Measurements from ENCODE around the gene GMPPB. TPM values are rescaled to one million over a fixed set of nuclear protein-coding genes. Genes with fewer than 3 reads are reported as not detected.

The GMPPB gene
- total RNA-seq, 1 experiment from 2014 or later = 28.0 TPM

DNA sequence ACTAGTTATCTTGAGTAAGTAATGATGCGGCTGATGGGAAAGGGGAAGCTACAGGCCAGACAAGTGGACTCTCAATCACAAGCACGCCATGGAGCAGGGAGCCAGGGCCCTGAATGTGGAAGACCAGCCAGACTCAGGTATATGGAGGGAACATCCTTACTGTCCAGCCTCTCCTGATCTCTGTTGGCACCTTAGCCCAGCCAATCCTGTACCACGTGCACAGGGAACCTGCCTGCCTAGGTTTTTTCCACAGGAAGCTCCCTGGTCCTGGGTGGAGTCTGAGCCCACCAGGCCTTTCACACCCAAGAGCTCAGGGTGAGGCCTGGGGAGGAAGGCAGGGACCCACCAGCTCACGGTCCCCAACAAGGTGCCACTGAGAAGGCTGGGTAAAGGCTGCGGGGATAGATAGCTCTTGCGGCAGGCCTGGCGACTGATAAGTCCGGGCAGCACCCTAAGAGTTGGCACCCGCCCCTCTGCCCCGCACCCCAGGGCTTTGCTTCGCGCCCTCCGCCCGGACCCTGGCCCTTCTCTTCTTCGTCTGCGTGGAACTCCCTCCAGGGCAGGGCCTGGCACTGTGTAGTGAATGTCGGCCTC lies 50.5 kb downstream of the GMPPB start:
- POLR2A ChIA-PET = interaction anchor here (2.8 kb wide), 1 partner anchor 133 kb away, joined by 27 read pairs; no protein-coding TSS in a partner anchor
- no peak for DNase-seq (ENCODE audit: low spot score)
- no peak for TF ChIP-seq JAZF1 (CRISPR knock-in tag; IDR thresholded peaks at IDR 0.05)
- TF ChIP-seq GABPB1 (CRISPR knock-in tag; IDR thresholded peaks at IDR 0.05) = no peak
- no peak for TF ChIP-seq CBFB (CRISPR knock-in tag; IDR thresholded peaks at IDR 0.05; ENCODE audit: low read depth)
- peak; percentile 70; the same call in 1 of the 2 replicates for TF ChIP-seq NR1H2 (CRISPR knock-in tag; IDR thresholded peaks at IDR 0.05)
- TF ChIP-seq, protein P1, sequence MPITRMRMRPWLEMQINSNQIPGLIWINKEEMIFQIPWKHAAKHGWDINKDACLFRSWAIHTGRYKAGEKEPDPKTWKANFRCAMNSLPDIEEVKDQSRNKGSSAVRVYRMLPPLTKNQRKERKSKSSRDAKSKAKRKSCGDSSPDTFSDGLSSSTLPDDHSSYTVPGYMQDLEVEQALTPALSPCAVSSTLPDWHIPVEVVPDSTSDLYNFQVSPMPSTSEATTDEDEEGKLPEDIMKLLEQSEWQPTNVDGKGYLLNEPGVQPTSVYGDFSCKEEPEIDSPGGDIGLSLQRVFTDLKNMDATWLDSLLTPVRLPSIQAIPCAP (CRISPR knock-in tag; IDR thresholded peaks at IDR 0.05) = no peak
- no peak for TF ChIP-seq OVOL2 (CRISPR knock-in tag; IDR thresholded peaks at IDR 0.05; ENCODE audit: borderline replicate concordance)
- TF ChIP-seq RELA (CRISPR knock-in tag; IDR thresholded peaks at IDR 0.05; ENCODE audit: borderline replicate concordance) = no peak
- TF ChIP-seq FOXP1 (CRISPR knock-in tag; IDR thresholded peaks at IDR 0.05; ENCODE audit: borderline replicate concordance) = 0 out of 2 replicates have a peak, but pooled peaks have one; percentile 28
- TF ChIP-seq, protein P2, sequence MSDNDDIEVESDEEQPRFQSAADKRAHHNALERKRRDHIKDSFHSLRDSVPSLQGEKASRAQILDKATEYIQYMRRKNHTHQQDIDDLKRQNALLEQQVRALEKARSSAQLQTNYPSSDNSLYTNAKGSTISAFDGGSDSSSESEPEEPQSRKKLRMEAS (CRISPR knock-in tag; IDR thresholded peaks at IDR 0.05) = no peak; the same call in 1 of the 2 replicates
- TF ChIP-seq IRF2 (CRISPR knock-in tag; IDR thresholded peaks at IDR 0.05; ENCODE audit: borderline replicate concordance, low read depth) = no peak
- 0 out of 2 replicates have a peak, but pooled peaks have one; percentile 60 for TF ChIP-seq ESRRA (CRISPR knock-in tag; IDR thresholded peaks at IDR 0.05; ENCODE audit: borderline replicate concordance)
- no peak for TF ChIP-seq ZNF263 (CRISPR knock-in tag; IDR thresholded peaks at IDR 0.05; ENCODE audit: low read depth)
- TF ChIP-seq, protein P3, sequence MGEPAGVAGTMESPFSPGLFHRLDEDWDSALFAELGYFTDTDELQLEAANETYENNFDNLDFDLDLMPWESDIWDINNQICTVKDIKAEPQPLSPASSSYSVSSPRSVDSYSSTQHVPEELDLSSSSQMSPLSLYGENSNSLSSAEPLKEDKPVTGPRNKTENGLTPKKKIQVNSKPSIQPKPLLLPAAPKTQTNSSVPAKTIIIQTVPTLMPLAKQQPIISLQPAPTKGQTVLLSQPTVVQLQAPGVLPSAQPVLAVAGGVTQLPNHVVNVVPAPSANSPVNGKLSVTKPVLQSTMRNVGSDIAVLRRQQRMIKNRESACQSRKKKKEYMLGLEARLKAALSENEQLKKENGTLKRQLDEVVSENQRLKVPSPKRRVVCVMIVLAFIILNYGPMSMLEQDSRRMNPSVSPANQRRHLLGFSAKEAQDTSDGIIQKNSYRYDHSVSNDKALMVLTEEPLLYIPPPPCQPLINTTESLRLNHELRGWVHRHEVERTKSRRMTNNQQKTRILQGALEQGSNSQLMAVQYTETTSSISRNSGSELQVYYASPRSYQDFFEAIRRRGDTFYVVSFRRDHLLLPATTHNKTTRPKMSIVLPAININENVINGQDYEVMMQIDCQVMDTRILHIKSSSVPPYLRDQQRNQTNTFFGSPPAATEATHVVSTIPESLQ (CRISPR knock-in tag; IDR thresholded peaks at IDR 0.05) = no peak
- peak; percentile 42; the same call in 1 of the 2 replicates for TF ChIP-seq ZNF232 (CRISPR knock-in tag; IDR thresholded peaks at IDR 0.05)
- no peak for TF ChIP-seq ZNF671 (CRISPR knock-in tag; IDR thresholded peaks at IDR 0.05)
- TF ChIP-seq TEAD1 (CRISPR knock-in tag; IDR thresholded peaks at IDR 0.05) = no peak
- TF ChIP-seq, protein P4, sequence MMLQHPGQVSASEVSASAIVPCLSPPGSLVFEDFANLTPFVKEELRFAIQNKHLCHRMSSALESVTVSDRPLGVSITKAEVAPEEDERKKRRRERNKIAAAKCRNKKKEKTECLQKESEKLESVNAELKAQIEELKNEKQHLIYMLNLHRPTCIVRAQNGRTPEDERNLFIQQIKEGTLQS (CRISPR knock-in tag; conservative IDR thresholded peaks at IDR 0.05) = no peak
- TF ChIP-seq, protein P5, sequence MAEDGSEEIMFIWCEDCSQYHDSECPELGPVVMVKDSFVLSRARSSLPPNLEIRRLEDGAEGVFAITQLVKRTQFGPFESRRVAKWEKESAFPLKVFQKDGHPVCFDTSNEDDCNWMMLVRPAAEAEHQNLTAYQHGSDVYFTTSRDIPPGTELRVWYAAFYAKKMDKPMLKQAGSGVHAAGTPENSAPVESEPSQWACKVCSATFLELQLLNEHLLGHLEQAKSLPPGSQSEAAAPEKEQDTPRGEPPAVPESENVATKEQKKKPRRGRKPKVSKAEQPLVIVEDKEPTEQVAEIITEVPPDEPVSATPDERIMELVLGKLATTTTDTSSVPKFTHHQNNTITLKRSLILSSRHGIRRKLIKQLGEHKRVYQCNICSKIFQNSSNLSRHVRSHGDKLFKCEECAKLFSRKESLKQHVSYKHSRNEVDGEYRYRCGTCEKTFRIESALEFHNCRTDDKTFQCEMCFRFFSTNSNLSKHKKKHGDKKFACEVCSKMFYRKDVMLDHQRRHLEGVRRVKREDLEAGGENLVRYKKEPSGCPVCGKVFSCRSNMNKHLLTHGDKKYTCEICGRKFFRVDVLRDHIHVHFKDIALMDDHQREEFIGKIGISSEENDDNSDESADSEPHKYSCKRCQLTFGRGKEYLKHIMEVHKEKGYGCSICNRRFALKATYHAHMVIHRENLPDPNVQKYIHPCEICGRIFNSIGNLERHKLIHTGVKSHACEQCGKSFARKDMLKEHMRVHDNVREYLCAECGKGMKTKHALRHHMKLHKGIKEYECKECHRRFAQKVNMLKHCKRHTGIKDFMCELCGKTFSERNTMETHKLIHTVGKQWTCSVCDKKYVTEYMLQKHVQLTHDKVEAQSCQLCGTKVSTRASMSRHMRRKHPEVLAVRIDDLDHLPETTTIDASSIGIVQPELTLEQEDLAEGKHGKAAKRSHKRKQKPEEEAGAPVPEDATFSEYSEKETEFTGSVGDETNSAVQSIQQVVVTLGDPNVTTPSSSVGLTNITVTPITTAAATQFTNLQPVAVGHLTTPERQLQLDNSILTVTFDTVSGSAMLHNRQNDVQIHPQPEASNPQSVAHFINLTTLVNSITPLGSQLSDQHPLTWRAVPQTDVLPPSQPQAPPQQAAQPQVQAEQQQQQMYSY (CRISPR knock-in tag; IDR thresholded peaks at IDR 0.05) = no peak
- TF ChIP-seq JUN (CRISPR knock-in tag; IDR thresholded peaks at IDR 0.05) = 0 out of 2 replicates have a peak, but pooled peaks have one; percentile 25
- TF ChIP-seq TP53 (CRISPR knock-in tag; IDR thresholded peaks at IDR 0.05) = no peak
- TF ChIP-seq, protein P6, sequence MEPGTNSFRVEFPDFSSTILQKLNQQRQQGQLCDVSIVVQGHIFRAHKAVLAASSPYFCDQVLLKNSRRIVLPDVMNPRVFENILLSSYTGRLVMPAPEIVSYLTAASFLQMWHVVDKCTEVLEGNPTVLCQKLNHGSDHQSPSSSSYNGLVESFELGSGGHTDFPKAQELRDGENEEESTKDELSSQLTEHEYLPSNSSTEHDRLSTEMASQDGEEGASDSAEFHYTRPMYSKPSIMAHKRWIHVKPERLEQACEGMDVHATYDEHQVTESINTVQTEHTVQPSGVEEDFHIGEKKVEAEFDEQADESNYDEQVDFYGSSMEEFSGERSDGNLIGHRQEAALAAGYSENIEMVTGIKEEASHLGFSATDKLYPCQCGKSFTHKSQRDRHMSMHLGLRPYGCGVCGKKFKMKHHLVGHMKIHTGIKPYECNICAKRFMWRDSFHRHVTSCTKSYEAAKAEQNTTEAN (CRISPR knock-in tag; IDR thresholded peaks at IDR 0.05) = no peak; the same call in 1 of the 2 replicates
- no peak for TF ChIP-seq SOX15 (CRISPR knock-in tag; IDR thresholded peaks at IDR 0.05)
- TF ChIP-seq, protein P7, sequence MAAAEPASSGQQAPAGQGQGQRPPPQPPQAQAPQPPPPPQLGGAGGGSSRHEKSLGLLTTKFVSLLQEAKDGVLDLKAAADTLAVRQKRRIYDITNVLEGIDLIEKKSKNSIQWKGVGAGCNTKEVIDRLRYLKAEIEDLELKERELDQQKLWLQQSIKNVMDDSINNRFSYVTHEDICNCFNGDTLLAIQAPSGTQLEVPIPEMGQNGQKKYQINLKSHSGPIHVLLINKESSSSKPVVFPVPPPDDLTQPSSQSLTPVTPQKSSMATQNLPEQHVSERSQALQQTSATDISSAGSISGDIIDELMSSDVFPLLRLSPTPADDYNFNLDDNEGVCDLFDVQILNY (CRISPR knock-in tag; IDR thresholded peaks at IDR 0.05) = no peak
- TF ChIP-seq, protein P8, sequence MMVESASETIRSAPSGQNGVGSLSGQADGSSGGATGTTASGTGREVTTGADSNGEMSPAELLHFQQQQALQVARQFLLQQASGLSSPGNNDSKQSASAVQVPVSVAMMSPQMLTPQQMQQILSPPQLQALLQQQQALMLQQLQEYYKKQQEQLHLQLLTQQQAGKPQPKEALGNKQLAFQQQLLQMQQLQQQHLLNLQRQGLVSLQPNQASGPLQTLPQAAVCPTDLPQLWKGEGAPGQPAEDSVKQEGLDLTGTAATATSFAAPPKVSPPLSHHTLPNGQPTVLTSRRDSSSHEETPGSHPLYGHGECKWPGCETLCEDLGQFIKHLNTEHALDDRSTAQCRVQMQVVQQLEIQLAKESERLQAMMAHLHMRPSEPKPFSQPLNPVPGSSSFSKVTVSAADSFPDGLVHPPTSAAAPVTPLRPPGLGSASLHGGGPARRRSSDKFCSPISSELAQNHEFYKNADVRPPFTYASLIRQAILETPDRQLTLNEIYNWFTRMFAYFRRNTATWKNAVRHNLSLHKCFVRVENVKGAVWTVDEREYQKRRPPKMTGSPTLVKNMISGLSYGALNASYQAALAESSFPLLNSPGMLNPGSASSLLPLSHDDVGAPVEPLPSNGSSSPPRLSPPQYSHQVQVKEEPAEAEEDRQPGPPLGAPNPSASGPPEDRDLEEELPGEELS (CRISPR knock-in tag; IDR thresholded peaks at IDR 0.05) = no peak
- TF ChIP-seq, protein P9, sequence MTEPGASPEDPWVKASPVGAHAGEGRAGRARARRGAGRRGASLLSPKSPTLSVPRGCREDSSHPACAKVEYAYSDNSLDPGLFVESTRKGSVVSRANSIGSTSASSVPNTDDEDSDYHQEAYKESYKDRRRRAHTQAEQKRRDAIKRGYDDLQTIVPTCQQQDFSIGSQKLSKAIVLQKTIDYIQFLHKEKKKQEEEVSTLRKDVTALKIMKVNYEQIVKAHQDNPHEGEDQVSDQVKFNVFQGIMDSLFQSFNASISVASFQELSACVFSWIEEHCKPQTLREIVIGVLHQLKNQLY (CRISPR knock-in tag; IDR thresholded peaks at IDR 0.05) = no peak

More for the DNA sequence above, 50.5 kb downstream of the GMPPB start:
- Mint-ChIP-seq H3K4me3 (peak overlapping the region; percentile 81), H3K27ac (peak overlapping the region; percentile 94), H3K36me3 (peaks cover 21% of the 10 kb centered on the region), H3K4me1 (peaks cover 24% of the 10 kb centered on the region), H3K27me3 (ENCODE audit: low read depth) (no peaks in the 10 kb centered on the region), H3K9me3 (no peaks in the 10 kb centered on the region)
- CTCF ChIA-PET = interaction anchor here (0.5 to 5.4 kb wide), 9 partner anchors 13 to 219 kb away, joined by 3 to 304 read pairs (median 4); no protein-coding TSS in a partner anchor
- peak; percentile 2 for ATAC-seq

Measured in WTC11 (cell line).